Measurements from ENCODE around the gene F11R. TPM values are rescaled to one million over a fixed set of nuclear protein-coding genes. Genes with fewer than 3 reads are reported as not detected.

Gene F11R
- total RNA-seq, 3 donors from 2014 or later (not counting 1 experiment from before 2014, with no cell fraction given) = 27.8 to 34.6 (median 30.2) TPM

GRCh38 chr1:161052899-161053298, 31.9 kb upstream of the F11R start:
- Histone ChIP-seq H3K4me1 (ENCODE audit: control insufficient read depth, insufficient read depth, low read length) (peaks cover 19% of the 10 kb centered on the region), H3K4me3 (ENCODE audit: low read length) (no peak overlapping the region), H3K27ac (ENCODE audit: low read length) (no peak overlapping the region), H3K27me3 (ENCODE audit: control insufficient read depth, insufficient read depth, low read length) (no peaks in the 10 kb centered on the region), H3K36me3 (ENCODE audit: control insufficient read depth, insufficient read depth, low read length) (peaks cover 91% of the 10 kb centered on the region), H3K9me3 (ENCODE audit: control insufficient read depth, insufficient read depth, low read length) (no peaks in the 10 kb centered on the region)
- Mint-ChIP-seq H3K4me1 (peaks cover 34 to 55% of the 10 kb centered on the region in 2 donors), H3K27ac (peak overlapping the region; percentile 69 to 71), H3K4me3 (no peak overlapping the region), H3K27me3 (ENCODE audit: low read depth in 2 of 2) (no peaks in the 10 kb centered on the region), H3K36me3 (peaks cover 15% of the 10 kb centered on the region), H3K9me3 (no peaks in the 10 kb centered on the region)
- 95% methylated on average over 3 of the region's 3 CpGs for WGBS (ENCODE audit: insufficient coverage)
- intact Hi-C loops (cut with micrococcal nuclease) = no loop called here
- no peak for TF ChIP-seq CTCF (IDR thresholded peaks at IDR 0.05)
- ATAC-seq = no peak
- DNase-seq = no peak

DNA sequence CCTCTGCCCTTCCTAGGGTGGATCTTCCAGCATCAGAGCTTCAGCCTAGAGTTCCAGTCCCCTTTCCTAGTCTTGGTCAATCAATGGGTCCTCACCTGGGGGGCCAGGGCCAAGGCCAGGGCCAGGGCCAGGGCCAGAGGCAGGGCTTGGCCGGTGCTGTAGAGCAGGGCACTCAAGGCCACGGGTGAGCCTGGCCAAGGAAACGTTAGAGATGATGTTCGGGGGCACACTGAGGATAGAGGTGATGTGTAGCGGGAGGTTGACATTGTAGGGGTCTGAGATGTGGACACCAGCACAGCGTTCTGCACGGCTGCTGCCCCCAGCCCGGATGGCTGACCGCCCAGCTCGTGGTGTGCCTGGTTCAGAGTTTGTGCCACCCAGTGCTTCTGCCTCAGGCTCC, 30.3 kb upstream of the F11R start:
- 95% methylated on average over 10 of the region's 10 CpGs for WGBS (ENCODE audit: insufficient coverage)
- H3K27ac Mint-ChIP-seq = peak overlapping the region; percentile 69 to 71

DNA sequence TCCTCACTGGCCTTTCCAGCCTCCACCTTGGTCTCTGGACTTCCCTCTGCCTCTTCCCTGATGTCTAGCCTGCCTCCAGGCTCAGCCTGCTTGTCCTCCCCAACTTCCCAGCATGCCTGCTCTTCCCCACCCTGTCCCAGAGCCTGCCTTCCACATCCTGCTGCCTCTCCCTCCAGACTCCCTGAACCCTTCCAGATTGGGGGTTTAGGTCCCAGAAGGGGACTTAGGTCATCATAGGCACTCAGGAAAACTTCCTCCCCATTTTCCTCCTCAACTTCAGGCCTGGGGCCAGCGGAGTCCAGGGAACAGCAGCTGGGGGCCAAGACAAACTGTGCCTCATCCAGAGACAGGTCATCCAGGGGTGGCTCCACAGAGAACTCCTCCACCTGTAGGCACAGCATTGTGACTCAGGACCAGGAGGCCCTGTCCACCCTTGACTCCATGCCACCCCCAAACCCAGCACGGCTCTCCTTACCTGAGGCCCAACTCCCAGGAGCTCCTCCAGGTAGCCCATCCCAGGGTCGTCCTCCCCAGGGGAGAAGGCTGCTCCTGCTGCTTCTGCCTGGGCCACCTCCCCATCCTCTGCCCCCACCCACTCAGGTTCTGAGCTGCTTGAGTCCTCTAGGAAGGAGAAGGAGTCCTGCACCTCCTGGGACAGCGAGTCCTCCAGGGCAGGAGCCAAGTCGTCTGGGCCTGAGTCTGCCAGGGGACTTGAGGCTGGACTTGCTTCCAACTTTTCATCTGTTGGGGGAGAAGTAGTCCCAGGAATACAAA, 28.2 kb upstream of the F11R start:
- Histone ChIP-seq H3K4me1 (ENCODE audit: control insufficient read depth, insufficient read depth, low read length) (peaks cover 35% of the 10 kb centered on the region), H3K9me3 (ENCODE audit: control insufficient read depth, insufficient read depth, low read length) (no peaks in the 10 kb centered on the region), H3K27me3 (ENCODE audit: control insufficient read depth, insufficient read depth, low read length) (no peaks in the 10 kb centered on the region), H3K36me3 (ENCODE audit: control insufficient read depth, insufficient read depth, low read length) (peaks cover 69% of the 10 kb centered on the region), H3K4me3 (ENCODE audit: low read length) (no peak overlapping the region), H3K27ac (ENCODE audit: low read length) (peak overlapping the region; percentile 30)
- peak overlapping the region; percentile 98 to 99 for H3K27ac Mint-ChIP-seq
- DNase-seq (no peak), ATAC-seq (no peak)
- H3K27me3 Mint-ChIP-seq (ENCODE audit: low read depth in 2 of 2) = no peaks in the 10 kb centered on the region
- 96% methylated on average over 3 of the region's 5 CpGs for WGBS (ENCODE audit: insufficient coverage)
- no peak for TF ChIP-seq CTCF (IDR thresholded peaks at IDR 0.05)
- intact Hi-C loops (cut with micrococcal nuclease) = no loop called here
- peaks cover 15% of the 10 kb centered on the region for H3K36me3 Mint-ChIP-seq
- H3K4me1 Mint-ChIP-seq = peaks cover 47 to 72% of the 10 kb centered on the region in 2 donors
- H3K9me3 Mint-ChIP-seq = no peaks in the 10 kb centered on the region
- no peak overlapping the region for H3K4me3 Mint-ChIP-seq

More for the DNA sequence above, 30.3 kb upstream of the F11R start:
- intact Hi-C loops (cut with micrococcal nuclease) = no loop called here
- Histone ChIP-seq H3K36me3 (ENCODE audit: control insufficient read depth, insufficient read depth, low read length) (peaks cover 87% of the 10 kb centered on the region), H3K4me1 (ENCODE audit: control insufficient read depth, insufficient read depth, low read length) (peaks cover 33% of the 10 kb centered on the region), H3K27me3 (ENCODE audit: control insufficient read depth, insufficient read depth, low read length) (no peaks in the 10 kb centered on the region), H3K27ac (ENCODE audit: low read length) (no peak overlapping the region), H3K4me3 (ENCODE audit: low read length) (no peak overlapping the region), H3K9me3 (ENCODE audit: control insufficient read depth, insufficient read depth, low read length) (no peaks in the 10 kb centered on the region)
- Mint-ChIP-seq H3K9me3 (no peaks in the 10 kb centered on the region), H3K27me3 (ENCODE audit: low read depth in 2 of 2) (no peaks in the 10 kb centered on the region), H3K36me3 (peaks cover 15% of the 10 kb centered on the region), H3K4me3 (no peak overlapping the region), H3K4me1 (peaks cover 33 to 60% of the 10 kb centered on the region in 2 donors)
- no peak for DNase-seq
- no peak for TF ChIP-seq CTCF (IDR thresholded peaks at IDR 0.05)
- ATAC-seq = no peak

Data from natural killer cell (primary cell).